SK-N-SH treated with all-trans-retinoic acid at 6 μM for 48 hours (cell line): Measurements from ENCODE around the gene FLRT1.

Experiments used
- ARNTL ChIP-seq: fragments of 450-650 bp; formaldehyde crosslinking; IDR thresholded peaks from 2 replicates; pipeline ENCODE4 v1.5.0; 2020; ENCODE audit warnings: low read depth, mild to moderate bottlenecking, moderate library complexity, borderline replicate concordance
- BACH2 ChIP-seq: fragments of 250-450 bp; sonication (Bioruptor Pico); IDR thresholded peaks from 2 replicates; pipeline ENCODE4 v1.9.0; 2021; ENCODE audit warnings: mild to moderate bottlenecking, borderline replicate concordance
- ESRRG ChIP-seq: fragments of 250-450 bp; sonication (Bioruptor Pico); IDR thresholded peaks from 2 replicates; pipeline ENCODE4 v1.6.1; 2021; ENCODE audit warnings: mild to moderate bottlenecking
- GLIS3 ChIP-seq: fragments of 250-450 bp; sonication (Bioruptor Pico); IDR thresholded peaks from 2 replicates; pipeline ENCODE4 v1.5.0; 2020; ENCODE audit warnings: mild to moderate bottlenecking, moderate library complexity
- OSR1 ChIP-seq: fragments of 250-450 bp; sonication (Bioruptor Pico); IDR thresholded peaks from 2 replicates; pipeline ENCODE4 v1.8.0; 2022; ENCODE audit warnings: moderate library complexity, mild to moderate bottlenecking, inconsistent platforms
- PATZ1 ChIP-seq: fragments of 250-450 bp; sonication (Bioruptor Pico); IDR thresholded peaks from 2 replicates; pipeline ENCODE4 v1.8.0; 2020; ENCODE audit warnings: mild to moderate bottlenecking, moderate library complexity, borderline replicate concordance
- RARB ChIP-seq: fragments of 250-450 bp; sonication (Bioruptor Pico); IDR thresholded peaks from 2 replicates; pipeline ENCODE4 v1.8.0; 2021; ENCODE audit warnings: mild to moderate bottlenecking, moderate library complexity
- SNAI2 ChIP-seq: fragments of 250-450 bp; sonication (Bioruptor Pico); IDR thresholded peaks from 2 replicates; pipeline ENCODE4 v1.5.0; 2020; ENCODE audit warnings: mild to moderate bottlenecking, moderate library complexity
- TCF4 ChIP-seq: fragments of 250-450 bp; sonication (Bioruptor Pico); IDR thresholded peaks from 2 replicates; pipeline ENCODE4 v1.8.0; 2021; ENCODE audit warnings: mild to moderate bottlenecking, moderate library complexity, borderline replicate concordance
- TOX ChIP-seq: fragments of 250-450 bp; sonication (Bioruptor Pico); IDR thresholded peaks from 2 replicates; pipeline ENCODE4 v1.8.0; 2021; ENCODE audit warnings: mild to moderate bottlenecking, moderate library complexity, borderline replicate concordance
- ZC3H10 ChIP-seq: fragments of 250-450 bp; sonication (Bioruptor Pico); IDR thresholded peaks from 2 replicates; pipeline ENCODE4 v1.5.1; 2021; ENCODE audit warnings: mild to moderate bottlenecking, moderate library complexity
- ZFP3 ChIP-seq: fragments of 250-450 bp; sonication (Bioruptor Pico); IDR thresholded peaks from 2 replicates; pipeline ENCODE4 v1.5.0; 2020; ENCODE audit warnings: mild to moderate bottlenecking, moderate library complexity
- ZFP30 ChIP-seq: fragments of 450-650 bp; formaldehyde crosslinking; IDR thresholded peaks from 2 replicates; pipeline ENCODE4 v1.5.0; 2022; ENCODE audit warnings: mild to moderate bottlenecking, moderate library complexity
- ZNF8 ChIP-seq: fragments of 450-650 bp; formaldehyde crosslinking; IDR thresholded peaks from 2 replicates; pipeline ENCODE4 v1.5.0; 2020; ENCODE audit warnings: mild to moderate bottlenecking, moderate library complexity

GRCh38 chr11:64072871-64073270 lies 37.1 kb downstream of the FLRT1 start:
- TF ChIP-seq ZFP3 (CRISPR knock-in tag) (no peak), PATZ1 (CRISPR knock-in tag) (no peak), TOX (CRISPR knock-in tag) (no peak), GLIS3 (CRISPR knock-in tag) (no peak), ZNF8 (no peak), TCF4 (no peak), ZC3H10 (CRISPR knock-in tag) (no peak), RARB (no peak), OSR1 (CRISPR knock-in tag) (no peak), ARNTL (no peak), ZFP30 (CRISPR knock-in tag) (no peak), ESRRG (CRISPR knock-in tag) (no peak), BACH2 (no peak), SNAI2 (CRISPR knock-in tag) (no peak)
